Adrenal gland (tissue), 12 donors: ENCODE data around the gene SIT1. TPM values are rescaled to one million over a fixed set of nuclear protein-coding genes. Genes with fewer than 3 reads are reported as not detected.

ENCODE experiments used
- DNase-seq, 7 donors: peaks; one replicate each; pipeline ENCODE4 v3.0.0-alpha.2; 2019 to 2020
- H3K27ac ChIP-seq, 5 donors: fragments of 200-600 bp; sonication (generic) in 4 of 5; 1 replicate in 3 of 5; 2 replicates in 2 of 5; pipeline versions ENCODE4 v1.5.1 to v1.8.0; 2016 to 2020; ENCODE audit warnings: mild to moderate bottlenecking in 1 of 5
- H3K27me3 ChIP-seq: fragments of 200-600 bp; 2 replicates; pipeline ENCODE4 v1.8.0; 2021
- H3K36me3 ChIP-seq, 2 donors: fragments of 200-600 bp; replicated peaks in 1 of 2; 1 replicate in 1 of 2; 2 replicates in 1 of 2; pipeline versions ENCODE4 v1.5.1 to v1.8.0; 2018 to 2022
- H3K4me1 ChIP-seq, 2 donors: fragments of 200-600 bp; replicated peaks in 1 of 2; 1 replicate in 1 of 2; 2 replicates in 1 of 2; pipeline versions ENCODE4 v1.5.1 to v1.8.0; 2018 to 2021
- H3K4me3 ChIP-seq, 4 donors: fragments of 200-600 bp; sonication (generic) in 3 of 4; one replicate each; pipeline ENCODE4 v1.5.1; 2016 to 2018
- H3K9me3 ChIP-seq, 3 donors: fragments of 200-600 bp; sonication (generic) in 1 of 3; replicated peaks in 1 of 3; 1 replicate in 2 of 3; 2 replicates in 1 of 3; pipeline versions ENCODE4 v1.5.1 to v1.8.0; 2016 to 2021
- CTCF ChIP-seq, 6 experiments: fragments of 450-650 bp in 4 of 6; fragments of 200-600 bp in 2 of 6; sonication (generic) in 1 of 6; IDR thresholded peaks; 1 replicate in 5 of 6; 2 replicates in 1 of 6; pipeline versions ENCODE4 v1.5.1 to v1.8.0; 2016 to 2021; ENCODE audit warnings: antibody characterized with exemption in 6 of 6, mild to moderate bottlenecking in 2 of 6, moderate library complexity in 1 of 6
- POLR2A ChIP-seq, 2 donors: fragments of 450-650 bp; IDR thresholded peaks; one replicate each; pipeline ENCODE4 v1.6.1; 2017; ENCODE audit warnings: antibody characterized with exemption in 2 of 2, mild to moderate bottlenecking in 2 of 2, moderate library complexity in 1 of 2
- WGBS, 4 donors: extraction: QIAGEN DNeasy Blood & Tissue Kit in 2 of 4; methylation state at CpG; one replicate each; pipeline versions ENCODE4 v1.1.5 to v1.1.7; 2013 to 2017; 5-methylcytosine and 5-hydroxymethylcytosine counted together
- intact Hi-C, 2 donors: fragments of 100-400 bp; cut with DNase I; formaldehyde crosslinking; loops; one replicate each; pipeline versions ENCODE4 v1.14.1 to v1.15.0; 2022 to 2023
- polyA plus RNA-seq, 3 donors: library from polyadenylated mRNA; stranded (reverse); fragments of 200-250 nt in 2 of 3; fragments of 350-450 nt in 1 of 3; fragmentation: Illumina TruSeq in 1 of 3; extraction: RNeasy Lipid Tissue Mini Kit (QIAGEN cat#74804) in 1 of 3; gene quantifications; one replicate each; pipeline ENCODE4 v1.2.3, GENCODE V29; 2013 to 2014
- total RNA-seq, 9 donors: library from RNA; depleted of rRNA in 4 of 9; stranded (reverse); fragments of >200 nt in 4 of 9; fragments of 120-200 nt in 1 of 9; fragmentation: NEBNext Ultra II Directional in 1 of 9; extraction: Animal tissue kit (Norgen Biotek cat#: 25700) in 1 of 9; gene quantifications; one replicate each; pipeline versions ENCODE4 v1.1.0 to v1.2.4, GENCODE V29; 2013 to 2023
- donor health status: healthy with polysubstance abuse.
- donor health status: Bipolar disorder and iron deficiency.
- donor health status: DM: yes; HTN: yes; CAD: no.
- donor health status: DM: no; HTN: no; CAD: no.
- donor health status: DM: no; HTN: no; CAD: no.
- donor health status: DM: yes; HTN: yes; CAD: no.

SIT1 gene
- total and polyA plus RNA-seq, 12 donors: 0.06 to 2.1 (median 0.83) TPM; not detected in 2

DNA sequence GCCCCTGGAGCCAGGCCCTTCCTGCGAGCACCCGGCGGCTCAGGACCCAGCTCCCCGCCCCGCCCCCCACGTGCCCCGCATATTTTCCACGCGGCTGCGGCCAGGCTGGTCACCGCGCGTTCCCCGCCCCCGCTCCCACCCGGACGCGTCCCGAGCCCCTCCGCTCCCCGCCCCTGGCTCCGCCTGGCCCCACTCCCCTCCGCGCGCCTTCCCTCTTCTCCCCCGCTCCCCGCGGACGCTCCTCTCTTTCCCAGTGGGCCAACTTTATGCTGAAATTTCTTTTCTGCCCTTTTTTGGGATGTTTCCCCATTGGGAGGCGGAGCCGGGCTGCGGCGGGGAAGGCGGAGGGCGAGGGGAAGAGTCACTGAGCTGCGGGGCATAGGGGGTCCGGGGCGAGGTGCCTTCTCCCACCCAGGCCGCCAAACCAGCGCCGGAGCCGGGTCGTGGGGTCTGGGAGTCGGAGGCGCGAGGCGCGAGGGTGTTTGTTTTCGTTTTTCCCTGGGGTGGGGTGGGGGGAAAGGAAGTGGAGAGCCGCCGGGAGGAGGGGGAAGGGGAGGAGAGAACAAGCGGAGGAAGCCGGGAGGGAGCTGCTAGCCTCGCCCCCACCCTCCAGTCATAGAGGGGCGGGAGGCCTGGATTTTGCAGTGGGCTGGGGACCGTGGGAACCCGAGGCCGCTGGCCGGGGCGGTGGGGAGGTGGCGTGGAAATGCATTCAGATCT is 40.0 kb upstream of the SIT1 start:
- intact Hi-C loops: loop anchor here in 1 of 2 donors (5.0 kb wide), 1 partner anchor 37 kb away; no protein-coding TSS in a partner anchor
- H3K4me1 ChIP-seq: peaks cover 24 to 48% of the 10 kb centered on the region in 2 donors

GRCh38 chr9:35690294-35690613 is 39.5 kb upstream of the SIT1 start:
- H3K36me3 ChIP-seq: peaks cover 0 to 5% of the 10 kb centered on the region in 2 donors
- H3K27me3 ChIP-seq: no peaks in the 10 kb centered on the region
- no peaks in the 10 kb centered on the region for H3K9me3 ChIP-seq
- DNase-seq: no peak
- no peak for TF ChIP-seq CTCF (IDR thresholded peaks at IDR 0.05)
- no peak for TF ChIP-seq POLR2A (IDR thresholded peaks at IDR 0.05)
- 0 to 1% (median 0%) methylated on average over 9 to 21 of the region's 21 CpGs; no CpG with 5 or more reads in 1 of the 4 donors for WGBS, 4 donors
- peak overlapping the region in 3 of 4 donors; percentile 55 to 88 (median 70) for H3K4me3 ChIP-seq
- intact Hi-C loops: loop anchor here in 1 of 2 donors (5.0 kb wide), 1 partner anchor 37 kb away; no protein-coding TSS in a partner anchor
- H3K4me1 ChIP-seq: peaks cover 24 to 43% of the 10 kb centered on the region in 2 donors
- H3K27ac ChIP-seq: peak overlapping the region; percentile 79 to 93 (median 89)

More for the DNA sequence above, 40.0 kb upstream of the SIT1 start:
- Histone ChIP-seq H3K36me3 (no peaks in the 10 kb centered on the region), H3K27ac (peak overlapping the region; percentile 79 to 93 (median 89)), H3K4me3 (peak overlapping the region; percentile 55 to 88 (median 66)), H3K9me3 (no peaks in the 10 kb centered on the region), H3K27me3 (no peaks in the 10 kb centered on the region)
- peak; percentile 60 to 84 (median 77) for DNase-seq
- whole genome bisulfite sequencing, 4 donors: 0 to 4% (median 1%) methylated on average over 30 to 61 of the region's 61 CpGs
- TF ChIP-seq POLR2A (IDR thresholded peaks at IDR 0.05): peak in 1 of 2 donors; percentile 22
- no peak for TF ChIP-seq CTCF (IDR thresholded peaks at IDR 0.05)

DNA sequence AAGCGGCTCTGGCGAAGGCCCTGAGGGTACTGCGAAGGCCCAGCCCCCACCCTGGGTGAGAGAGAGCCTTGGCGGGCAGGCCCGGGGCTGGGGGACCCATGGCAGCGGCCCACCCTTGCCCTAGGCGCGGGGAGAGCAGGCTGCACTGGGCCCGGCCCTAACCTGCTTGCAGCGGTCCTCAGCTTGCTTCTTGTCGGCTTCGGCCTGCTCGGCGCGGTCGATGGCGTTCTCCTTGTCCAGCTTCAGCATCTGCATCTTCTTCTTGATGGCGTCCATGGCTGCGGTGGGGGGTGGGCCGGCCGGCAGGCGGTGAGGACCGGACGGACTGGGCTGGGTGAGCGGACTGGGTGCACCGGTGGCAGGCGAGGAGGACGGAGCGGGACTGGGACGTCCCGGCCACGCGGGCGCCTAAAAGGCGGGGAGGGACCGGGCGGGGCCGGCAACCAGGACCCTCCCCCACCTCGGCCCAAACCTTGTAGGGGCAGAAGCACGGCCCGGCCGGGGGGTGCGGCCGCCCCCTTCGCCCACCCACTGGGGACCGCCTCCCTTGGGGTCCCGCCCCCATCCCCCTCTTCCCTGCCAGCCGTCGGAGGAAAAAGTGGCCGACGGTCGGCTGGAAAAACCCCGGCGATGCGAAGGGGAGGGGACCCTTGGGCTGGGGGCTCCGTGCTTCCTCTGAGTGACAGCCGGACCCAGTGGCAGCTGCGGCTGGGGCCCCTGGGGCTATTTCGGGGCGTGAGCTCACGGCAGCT is 39.0 kb upstream of the SIT1 start, which contains the start of gene TPM2:
Gene TPM2 (minus strand): TSS at position 384 of the 752 bp plus-strand sequence. CDS start 108 bp downstream, at position 276.
- TF ChIP-seq CTCF (IDR thresholded peaks at IDR 0.05): no peak
- TF ChIP-seq POLR2A (IDR thresholded peaks at IDR 0.05): peak in 1 of 2 donors; percentile 59
- peak; percentile 54 to 75 (median 66) for DNase-seq
- 13 to 61% (median 28%) methylated on average over 5 to 61 of the region's 61 CpGs for WGBS, 4 donors
- no peaks in the 10 kb centered on the region for H3K9me3 ChIP-seq
- H3K4me3 ChIP-seq: peak within 1 kb of the TSS; percentile 55 to 88 (median 66)
- H3K4me1 ChIP-seq: peaks cover 24 to 37% of the 10 kb centered on the region in 2 donors
- intact Hi-C loops: loop anchor here in 1 of 2 donors (5.0 kb wide), 1 partner anchor 38 kb away; no protein-coding TSS in a partner anchor
- peaks cover 0 to 10% of the 10 kb centered on the region in 2 donors for H3K36me3 ChIP-seq
- peak within 1 kb of the TSS; percentile 79 to 93 (median 89) for H3K27ac ChIP-seq
- H3K27me3 ChIP-seq: no peaks in the 10 kb centered on the region
